ENCODE measurements around the gene ZRANB1. TPM values are rescaled to one million over a fixed set of nuclear protein-coding genes. Genes with fewer than 3 reads are reported as not detected.

The ZRANB1 gene
- total RNA-seq, 4 donors from 2014 or later, result 8.4 to 24.0 (median 16.8) TPM

DNA sequence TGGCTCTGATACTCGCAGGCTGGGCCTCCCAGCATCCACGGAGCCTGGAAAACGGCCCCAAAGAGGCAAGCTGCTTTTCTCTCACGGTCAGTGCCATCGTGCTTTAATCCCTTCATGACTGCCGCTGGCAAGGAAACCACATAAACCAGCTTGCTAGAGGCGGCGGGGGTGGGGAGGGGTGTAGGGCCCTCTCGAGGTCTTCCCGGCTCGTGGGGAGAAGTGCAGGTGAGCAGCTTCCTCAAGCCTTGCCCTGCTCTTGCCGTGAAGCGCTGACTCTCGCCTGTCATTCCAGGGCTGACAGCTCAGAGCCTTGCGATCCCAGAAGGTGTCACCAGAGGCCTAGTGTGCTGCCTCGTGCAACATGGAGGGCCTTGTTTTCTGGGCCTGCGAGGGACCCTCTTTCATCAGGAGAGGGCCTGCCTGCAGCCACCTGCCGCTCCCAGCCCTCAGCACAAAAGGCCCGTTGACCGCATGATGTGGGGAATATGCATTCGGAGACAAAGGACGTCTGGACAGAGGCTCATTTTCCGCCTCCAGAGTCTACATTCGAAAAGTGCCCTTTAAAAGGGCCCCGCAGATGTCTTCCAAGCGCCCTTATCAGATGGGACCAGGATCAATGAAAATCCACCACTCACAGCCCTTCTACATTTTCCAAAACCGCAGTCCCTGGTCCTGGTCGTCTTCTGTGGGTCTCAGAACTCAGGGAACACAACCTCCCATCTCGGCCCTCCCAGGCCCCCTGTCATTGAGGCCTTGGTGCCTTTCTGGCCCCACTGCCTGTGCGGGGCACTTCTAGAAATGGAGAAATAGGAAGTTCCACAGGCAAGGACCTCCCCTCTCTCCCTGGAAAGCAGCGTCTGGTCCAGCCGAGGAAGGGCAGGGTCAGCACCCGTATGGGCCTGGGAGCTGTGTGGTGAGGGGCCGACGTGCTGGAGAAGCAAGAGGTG lies 58.7 kb downstream of the ZRANB1 start:
- Histone ChIP-seq H3K4me1 (peaks cover 10 to 18% (median 12%) of the 10 kb centered on the region in 4 donors), H3K27me3 (no peaks in the 10 kb centered on the region), H3K9me3 (no peaks in the 10 kb centered on the region), H3K4me3 (no peak overlapping the region), H3K36me3 (peaks cover 0 to 29% (median 11%) of the 10 kb centered on the region in 4 donors), H3K27ac (peak overlapping the region in 3 of 4 donors; percentile 26 to 41 (median 29))
- in situ Hi-C loops (cut with MboI; ENCODE audit: low pct_ligation_motif_present in 1 of 4, low pct_unique_long_range_greater_than_20kb in 1 of 4, low sequenced_read_pairs in 3 of 4) (no loop called here), intact Hi-C loops (cut with DNase I; ENCODE audit: low total_unique reads) (no loop called here)
- DNase-seq, result peak; percentile 7
- TF ChIP-seq POLR2A (IDR thresholded peaks at IDR 0.05) (no peak), POLR2AphosphoS5 (IDR thresholded peaks at IDR 0.05) (no peak), EP300 (IDR thresholded peaks at IDR 0.05; ENCODE audit: low read depth) (no peak)
- TF ChIP-seq, protein P1, sequence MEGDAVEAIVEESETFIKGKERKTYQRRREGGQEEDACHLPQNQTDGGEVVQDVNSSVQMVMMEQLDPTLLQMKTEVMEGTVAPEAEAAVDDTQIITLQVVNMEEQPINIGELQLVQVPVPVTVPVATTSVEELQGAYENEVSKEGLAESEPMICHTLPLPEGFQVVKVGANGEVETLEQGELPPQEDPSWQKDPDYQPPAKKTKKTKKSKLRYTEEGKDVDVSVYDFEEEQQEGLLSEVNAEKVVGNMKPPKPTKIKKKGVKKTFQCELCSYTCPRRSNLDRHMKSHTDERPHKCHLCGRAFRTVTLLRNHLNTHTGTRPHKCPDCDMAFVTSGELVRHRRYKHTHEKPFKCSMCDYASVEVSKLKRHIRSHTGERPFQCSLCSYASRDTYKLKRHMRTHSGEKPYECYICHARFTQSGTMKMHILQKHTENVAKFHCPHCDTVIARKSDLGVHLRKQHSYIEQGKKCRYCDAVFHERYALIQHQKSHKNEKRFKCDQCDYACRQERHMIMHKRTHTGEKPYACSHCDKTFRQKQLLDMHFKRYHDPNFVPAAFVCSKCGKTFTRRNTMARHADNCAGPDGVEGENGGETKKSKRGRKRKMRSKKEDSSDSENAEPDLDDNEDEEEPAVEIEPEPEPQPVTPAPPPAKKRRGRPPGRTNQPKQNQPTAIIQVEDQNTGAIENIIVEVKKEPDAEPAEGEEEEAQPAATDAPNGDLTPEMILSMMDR (IDR thresholded peaks at IDR 0.05), result no peak
- WGBS, 2 donors (ENCODE audit: low coverage in 1 of 2), result 74% methylated on average over 35 of the region's 35 CpGs; no CpG with 5 or more reads in 1 of the 2 donors

DNA sequence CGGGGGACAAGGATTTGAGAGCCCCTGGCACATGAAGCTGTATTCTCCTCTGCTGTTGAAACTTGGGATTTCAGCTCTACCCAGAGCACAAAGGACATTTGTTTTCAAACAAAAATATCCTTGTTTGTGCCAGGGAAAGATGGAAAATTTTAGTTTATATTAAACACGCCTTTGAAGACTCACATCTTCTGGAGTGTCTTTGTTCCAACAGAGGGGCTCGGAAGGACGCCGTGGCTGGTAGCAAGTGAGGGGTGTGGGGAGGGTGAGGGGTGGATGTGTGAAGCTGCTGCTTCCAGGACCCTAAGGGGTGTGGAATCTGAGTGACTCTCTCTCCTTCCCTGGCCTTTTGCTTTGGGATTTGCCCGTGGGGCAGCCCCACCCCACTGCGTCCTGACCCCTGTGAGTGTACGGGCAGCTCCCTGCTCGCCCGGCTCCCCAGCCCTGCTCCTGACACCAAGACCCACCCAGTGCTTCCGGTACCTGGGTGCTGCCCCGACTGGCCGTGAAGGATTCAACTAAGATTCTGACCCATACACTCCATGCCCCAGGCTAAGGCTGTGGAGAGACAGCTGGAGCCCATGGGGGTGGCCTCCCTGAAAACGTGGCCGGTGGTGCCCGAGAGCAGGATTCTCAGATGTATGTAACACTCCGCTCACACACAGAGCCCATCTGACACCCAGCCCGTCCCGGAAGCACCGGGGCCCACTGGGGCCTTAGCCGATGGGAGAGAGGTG lies 59.6 kb downstream of the ZRANB1 start:
- peaks cover 0 to 28% (median 11%) of the 10 kb centered on the region in 4 donors for H3K36me3 ChIP-seq
- H3K4me3 ChIP-seq, result no peak overlapping the region
- H3K27me3 ChIP-seq, result no peaks in the 10 kb centered on the region
- H3K27ac ChIP-seq, result no peak overlapping the region
- no peak for TF ChIP-seq POLR2A (IDR thresholded peaks at IDR 0.05)
- DNase-seq, result peak; percentile 5
- intact Hi-C loops (cut with DNase I; ENCODE audit: low total_unique reads) (no loop called here), in situ Hi-C loops (cut with MboI; ENCODE audit: low pct_ligation_motif_present in 1 of 4, low pct_unique_long_range_greater_than_20kb in 1 of 4, low sequenced_read_pairs in 3 of 4) (no loop called here)
- no peaks in the 10 kb centered on the region for H3K9me3 ChIP-seq
- WGBS, 2 donors (ENCODE audit: low coverage in 1 of 2), result 87% methylated on average over 4 to 21 of the region's 21 CpGs
- H3K4me1 ChIP-seq, result peaks cover 10 to 18% (median 13%) of the 10 kb centered on the region in 4 donors

DNA sequence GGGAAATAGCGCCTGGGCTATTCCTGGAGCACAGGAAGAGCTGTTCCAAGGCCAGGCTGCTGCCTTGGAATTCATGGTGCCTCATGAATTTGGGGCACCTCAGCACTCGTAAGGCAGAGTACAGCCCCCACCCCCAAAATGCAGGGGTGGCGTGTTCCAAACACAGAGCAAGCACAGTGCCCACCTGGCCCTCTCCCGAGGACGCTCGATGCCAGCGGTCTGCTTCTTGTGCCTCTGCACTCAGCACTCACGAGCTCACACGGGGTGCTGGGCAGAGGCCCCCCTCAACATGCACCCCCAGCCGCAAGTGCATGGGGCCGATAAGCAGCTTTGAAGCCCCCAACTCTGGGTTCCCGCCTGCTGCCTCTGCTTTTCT lies 60.1 kb downstream of the ZRANB1 start:
- H3K4me3 ChIP-seq, result no peak overlapping the region

DNA sequence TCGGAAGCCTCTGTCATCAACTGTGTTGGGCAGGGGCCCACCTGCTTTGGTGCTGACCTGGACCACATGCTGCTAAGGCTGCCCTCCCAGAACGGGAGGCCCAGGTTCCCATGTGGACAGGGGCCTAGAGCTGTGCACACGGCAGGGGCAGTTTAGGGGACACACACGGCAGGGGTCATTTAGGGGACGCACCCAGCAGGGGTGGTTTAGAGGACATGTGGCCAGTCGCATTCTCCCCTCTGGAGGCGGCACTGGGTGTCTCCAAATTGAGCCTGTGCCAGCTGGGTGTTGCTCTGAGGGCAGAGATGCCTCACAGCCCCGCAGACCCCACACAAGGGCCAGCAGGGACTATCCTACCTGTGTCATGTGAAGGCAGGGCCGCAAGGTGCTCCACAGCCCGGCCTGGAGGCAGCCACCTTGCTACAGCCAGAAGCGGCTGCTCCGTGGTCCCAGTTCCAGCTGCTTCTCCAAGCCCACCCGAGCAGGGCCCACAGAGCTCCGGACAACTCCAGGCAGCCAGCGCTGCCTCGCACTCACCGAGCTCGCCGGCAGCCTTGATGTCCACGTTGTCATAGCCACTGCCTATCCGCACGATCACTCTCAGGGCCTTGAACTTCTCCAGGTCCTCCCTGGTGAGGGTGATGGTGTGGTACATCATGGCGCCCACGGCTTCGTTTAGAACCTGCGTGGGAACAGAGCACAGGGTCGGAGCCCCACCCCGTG lies 60.7 kb downstream of the ZRANB1 start:
- peaks cover 12 to 25% (median 14%) of the 10 kb centered on the region in 4 donors for H3K4me1 ChIP-seq
- peaks cover 0 to 17% (median 5%) of the 10 kb centered on the region in 4 donors for H3K36me3 ChIP-seq
- H3K4me3 ChIP-seq, result no peak overlapping the region
- TF ChIP-seq, protein P1 (IDR thresholded peaks at IDR 0.05), result no peak
- TF ChIP-seq POLR2A (IDR thresholded peaks at IDR 0.05) (no peak), POLR2AphosphoS5 (IDR thresholded peaks at IDR 0.05) (no peak)
- intact Hi-C loops (cut with DNase I; ENCODE audit: low total_unique reads) (no loop called here), in situ Hi-C loops (cut with MboI; ENCODE audit: low pct_ligation_motif_present in 1 of 4, low pct_unique_long_range_greater_than_20kb in 1 of 4, low sequenced_read_pairs in 3 of 4) (no loop called here)
- WGBS, 2 donors (ENCODE audit: low coverage in 1 of 2), result 86% methylated on average over 27 of the region's 28 CpGs; no CpG with 5 or more reads in 1 of the 2 donors
- no peaks in the 10 kb centered on the region for H3K27me3 ChIP-seq
- no peak overlapping the region for H3K27ac ChIP-seq
- no peak for DNase-seq
- H3K9me3 ChIP-seq, result no peaks in the 10 kb centered on the region

More for the DNA sequence above, 60.1 kb downstream of the ZRANB1 start:
- TF ChIP-seq POLR2AphosphoS5 (IDR thresholded peaks at IDR 0.05), result no peak
- TF ChIP-seq, protein P1 (IDR thresholded peaks at IDR 0.05), result no peak
- no peak for TF ChIP-seq EP300 (IDR thresholded peaks at IDR 0.05; ENCODE audit: low read depth)
- TF ChIP-seq POLR2A (IDR thresholded peaks at IDR 0.05), result no peak
- in situ Hi-C loops (cut with MboI; ENCODE audit: low pct_ligation_motif_present in 1 of 4, low pct_unique_long_range_greater_than_20kb in 1 of 4, low sequenced_read_pairs in 3 of 4), result no loop called here
- Histone ChIP-seq H3K27ac (no peak overlapping the region), H3K9me3 (no peaks in the 10 kb centered on the region), H3K27me3 (no peaks in the 10 kb centered on the region), H3K36me3 (peaks cover 0 to 23% (median 8%) of the 10 kb centered on the region in 4 donors), H3K4me1 (peaks cover 10 to 20% (median 14%) of the 10 kb centered on the region in 4 donors)
- DNase-seq, result no peak
- 89% methylated on average over 9 of the region's 12 CpGs; no CpG with 5 or more reads in 1 of the 2 donors for WGBS, 2 donors (ENCODE audit: low coverage in 1 of 2)
- intact Hi-C loops (cut with DNase I; ENCODE audit: low total_unique reads), result no loop called here

All from transverse colon (tissue), 4 donors.